MCF 10A (cell line): ENCODE measurements around the gene DUSP14. TPM values are rescaled to one million over a fixed set of nuclear protein-coding genes. Genes with fewer than 3 reads are reported as not detected.

Experiments used
- BruUV-seq: library from RNA; stranded (reverse); fragments of 400-500 nt; replicated peaks from 2 replicates; lab custom pipeline; 2021; lab: Mats Ljungman, UMichigan
- CTCF ChIA-PET: fragments of 300-600 bp; sonication (Branson Sonifier 250); formaldehyde crosslinking; extraction: SDS; loops from one replicate; lab custom pipeline; 2021; ENCODE audit warnings: antibody characterized with exemption, inconsistent platforms; lab: Yijun Ruan, JAX
- POLR2A ChIA-PET: fragments of 300-600, 350-650 bp; sonication (Branson Sonifier 250); formaldehyde crosslinking; extraction: SDS; loops from one replicate; lab custom pipeline; 2020; ENCODE audit warnings: antibody characterized with exemption, inconsistent platforms; lab: Yijun Ruan, JAX
- DNase-seq: peaks from one replicate; pipeline ENCODE4 v3.0.0-alpha.2; 2018; ENCODE audit not compliant: unreplicated experiment
- H3K27ac Mint-ChIP-seq: one replicate; pipeline ENCODE4 v1.8.0; 2022; ENCODE audit warnings: mild to moderate bottlenecking, low read depth, mixed read lengths; ENCODE audit not compliant: unreplicated experiment
- H3K27me3 Mint-ChIP-seq: one replicate; pipeline ENCODE4 v1.8.0; 2022; ENCODE audit warnings: mixed read lengths; ENCODE audit not compliant: insufficient read depth, unreplicated experiment
- H3K36me3 Mint-ChIP-seq: one replicate; pipeline ENCODE4 v1.8.0; 2022; ENCODE audit warnings: mild to moderate bottlenecking, moderate library complexity, mixed read lengths; ENCODE audit not compliant: insufficient read depth, unreplicated experiment
- H3K4me1 Mint-ChIP-seq: one replicate; pipeline ENCODE4 v1.8.0; 2022; ENCODE audit warnings: mixed read lengths; ENCODE audit not compliant: insufficient read depth, unreplicated experiment
- H3K4me3 Mint-ChIP-seq: one replicate; pipeline ENCODE4 v1.8.0; 2022; ENCODE audit warnings: mild to moderate bottlenecking, moderate library complexity, mixed read lengths; ENCODE audit not compliant: unreplicated experiment
- H3K9me3 Mint-ChIP-seq: one replicate; pipeline ENCODE4 v1.8.0; 2022; ENCODE audit warnings: mixed read lengths; ENCODE audit not compliant: unreplicated experiment
- intact Hi-C: fragments of 100-400 bp; cut with micrococcal nuclease; formaldehyde crosslinking; loops from 2 replicates; pipeline ENCODE4 v1.14.1; 2022
- total RNA-seq: library from RNA; stranded (reverse); gene quantifications from 2 replicates; pipeline ENCODE4 v1.2.3, GENCODE V29; 2022
- TF ChIP-seq, protein P1 (sequence below): fragments of 200-600 bp; IDR thresholded peaks from one replicate; pipeline ENCODE4 v1.8.0; 2022; ENCODE audit warnings: antibody characterized with exemption, mild to moderate bottlenecking; ENCODE audit not compliant: unreplicated experiment

Gene DUSP14
- total RNA-seq, 1 experiment from 2014 or later, result 39.4 TPM

DNA sequence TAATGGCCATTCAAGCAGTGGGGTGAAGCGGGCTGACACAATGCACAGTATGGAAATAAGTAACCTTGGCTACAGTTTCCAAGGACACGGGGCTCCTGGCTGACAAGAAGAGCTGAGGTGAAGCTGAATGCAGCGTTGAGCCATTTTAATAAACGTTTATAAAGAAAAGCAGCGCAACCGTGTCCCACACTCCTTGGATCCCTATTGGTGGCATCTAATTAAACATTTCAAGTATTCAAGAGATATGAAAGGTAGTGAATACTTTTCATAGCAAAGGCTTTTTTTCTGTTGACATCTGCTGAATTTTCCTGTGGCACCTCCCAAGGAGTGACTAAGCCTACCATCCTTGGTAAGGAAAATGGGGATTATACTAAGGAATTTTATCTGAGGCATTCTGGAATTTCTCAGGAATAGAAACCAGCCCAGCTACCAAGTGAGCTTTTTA lies 26.5 kb downstream of the DUSP14 start:
- intact Hi-C loops, result no loop called here
- no peaks in the 10 kb centered on the region for H3K27me3 Mint-ChIP-seq
- H3K4me3 Mint-ChIP-seq, result no peak overlapping the region
- no peak for DNase-seq
- H3K4me1 Mint-ChIP-seq, result no peaks in the 10 kb centered on the region
- H3K36me3 Mint-ChIP-seq, result peaks cover 80% of the 10 kb centered on the region
- H3K9me3 Mint-ChIP-seq, result no peaks in the 10 kb centered on the region
- TF ChIP-seq, protein P1, sequence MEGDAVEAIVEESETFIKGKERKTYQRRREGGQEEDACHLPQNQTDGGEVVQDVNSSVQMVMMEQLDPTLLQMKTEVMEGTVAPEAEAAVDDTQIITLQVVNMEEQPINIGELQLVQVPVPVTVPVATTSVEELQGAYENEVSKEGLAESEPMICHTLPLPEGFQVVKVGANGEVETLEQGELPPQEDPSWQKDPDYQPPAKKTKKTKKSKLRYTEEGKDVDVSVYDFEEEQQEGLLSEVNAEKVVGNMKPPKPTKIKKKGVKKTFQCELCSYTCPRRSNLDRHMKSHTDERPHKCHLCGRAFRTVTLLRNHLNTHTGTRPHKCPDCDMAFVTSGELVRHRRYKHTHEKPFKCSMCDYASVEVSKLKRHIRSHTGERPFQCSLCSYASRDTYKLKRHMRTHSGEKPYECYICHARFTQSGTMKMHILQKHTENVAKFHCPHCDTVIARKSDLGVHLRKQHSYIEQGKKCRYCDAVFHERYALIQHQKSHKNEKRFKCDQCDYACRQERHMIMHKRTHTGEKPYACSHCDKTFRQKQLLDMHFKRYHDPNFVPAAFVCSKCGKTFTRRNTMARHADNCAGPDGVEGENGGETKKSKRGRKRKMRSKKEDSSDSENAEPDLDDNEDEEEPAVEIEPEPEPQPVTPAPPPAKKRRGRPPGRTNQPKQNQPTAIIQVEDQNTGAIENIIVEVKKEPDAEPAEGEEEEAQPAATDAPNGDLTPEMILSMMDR, result no peak
- CTCF ChIA-PET, result interaction anchor here (0.5 to 0.6 kb wide), 2 partner anchors 28 to 337 kb away, joined by 3 read pairs; no protein-coding TSS in a partner anchor
- POLR2A ChIA-PET, result interaction anchor here (0.6 to 0.9 kb wide), 3 partner anchors 28 to 126 kb away, joined by 3 read pairs; no protein-coding TSS in a partner anchor
- H3K27ac Mint-ChIP-seq, result no peak overlapping the region
- no TSS peak for BruUV-seq

DNA sequence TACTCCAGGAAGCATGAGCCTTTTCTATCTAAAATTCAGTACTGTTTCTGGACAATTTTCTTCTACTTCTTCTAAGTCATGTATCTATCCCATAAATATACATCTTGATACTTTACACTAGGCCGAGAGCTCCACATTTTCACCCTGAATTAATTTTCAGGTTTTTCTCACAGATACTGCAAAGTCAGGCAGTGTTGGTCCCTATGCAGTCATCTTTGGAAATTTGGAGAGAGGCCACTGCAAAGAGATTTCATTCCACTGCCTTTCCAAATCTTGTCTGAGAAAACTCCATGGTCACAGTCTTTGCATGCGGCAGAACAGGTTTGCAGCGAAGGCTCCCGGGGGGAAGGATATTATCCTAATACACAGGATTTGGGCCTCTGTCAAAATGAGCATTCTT lies 28.2 kb downstream of the DUSP14 start:
- POLR2A ChIA-PET, result interaction anchor here (1.0 kb wide), 1 partner anchor 34 kb away, joined by 3 read pairs; no protein-coding TSS in a partner anchor
- Mint-ChIP-seq H3K27ac (no peak overlapping the region), H3K4me3 (no peak overlapping the region), H3K9me3 (no peaks in the 10 kb centered on the region), H3K4me1 (no peaks in the 10 kb centered on the region), H3K27me3 (no peaks in the 10 kb centered on the region), H3K36me3 (peaks cover 66% of the 10 kb centered on the region)
- BruUV-seq, result no TSS peak
- DNase-seq, result no peak
- CTCF ChIA-PET, result interaction anchor here (0.7 to 1.4 kb wide), 4 partner anchors 8 to 145 kb away, joined by 3 to 4 read pairs (median 4); no protein-coding TSS in a partner anchor
- intact Hi-C loops, result no loop called here
- TF ChIP-seq, protein P1, result no peak

DNA sequence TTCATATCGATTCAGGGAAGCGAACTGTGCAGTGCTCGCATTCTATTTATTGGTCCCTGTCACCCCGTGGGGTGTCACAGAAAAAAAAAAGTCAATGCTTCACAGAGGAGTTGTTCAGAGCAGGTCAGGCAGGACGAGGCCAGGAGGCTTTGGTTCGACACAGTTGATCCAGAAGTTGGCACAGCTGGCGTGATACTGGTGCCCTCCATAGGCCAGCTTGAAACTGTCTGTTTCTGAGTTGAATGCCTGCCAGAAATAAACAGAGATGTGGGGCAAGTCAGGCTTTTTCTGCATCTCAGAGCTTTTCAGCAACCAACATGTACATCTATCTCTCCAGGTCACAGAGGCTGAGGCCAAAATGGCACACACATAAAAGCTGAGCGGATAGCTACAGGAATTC lies 29.1 kb downstream of the DUSP14 start:
- Mint-ChIP-seq H3K4me3 (no peak overlapping the region), H3K36me3 (peaks cover 62% of the 10 kb centered on the region), H3K27me3 (no peaks in the 10 kb centered on the region), H3K9me3 (no peaks in the 10 kb centered on the region), H3K27ac (no peak overlapping the region), H3K4me1 (no peaks in the 10 kb centered on the region)
- intact Hi-C loops, result no loop called here
- DNase-seq, result peak; percentile 5
- ChIA-PET POLR2A (interaction anchor here (1.4 kb wide), 1 partner anchor 26 kb away, joined by 5 read pairs; no protein-coding TSS in a partner anchor), CTCF (interaction anchor here (1.1 to 2.0 kb wide), 2 partner anchors 143 to 146 kb away, joined by 5 to 7 read pairs; partner anchors contain the start of gene C17orf78)
- no TSS peak for BruUV-seq
- TF ChIP-seq, protein P1, result no peak

DNA sequence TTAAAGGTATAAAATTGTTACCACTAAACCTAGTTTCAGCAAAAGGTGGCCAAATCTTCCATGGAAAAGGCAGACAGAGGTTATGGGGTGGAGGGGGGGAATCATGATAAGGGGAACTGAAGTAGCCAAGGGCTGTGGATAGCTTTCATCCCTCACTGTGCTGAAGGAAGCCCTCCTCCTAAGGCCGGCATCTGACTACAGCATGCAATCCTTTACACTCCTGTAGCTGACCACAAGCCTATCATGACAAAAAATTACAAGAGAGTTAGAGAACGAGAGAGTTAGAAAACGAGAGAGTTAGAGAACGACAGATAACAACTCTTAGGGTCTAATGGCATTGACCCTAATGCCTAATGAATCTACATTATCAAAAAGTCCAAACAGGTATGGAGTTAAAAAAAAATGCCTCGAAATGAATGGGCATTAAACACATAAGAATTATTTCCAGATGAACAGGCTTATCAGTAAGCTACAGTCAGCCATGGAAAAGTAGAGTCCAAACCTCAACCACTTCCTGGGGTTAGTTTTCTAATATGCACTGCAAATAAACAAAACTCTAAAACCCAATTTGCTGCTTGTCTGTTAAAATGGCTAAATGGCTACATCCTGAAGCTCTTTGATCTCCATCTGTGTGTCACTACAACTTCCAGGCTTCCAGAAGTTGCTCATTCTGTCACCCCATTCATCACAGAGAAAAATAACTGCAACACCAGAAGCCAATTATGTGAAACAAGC lies 29.7 kb downstream of the DUSP14 start:
- no peak overlapping the region for H3K27ac Mint-ChIP-seq

More for the DNA sequence above, 29.7 kb downstream of the DUSP14 start:
- CTCF ChIA-PET, result interaction anchor here (1.1 to 2.0 kb wide), 2 partner anchors 144 to 146 kb away, joined by 5 to 7 read pairs; partner anchors contain the start of gene C17orf78
- no peaks in the 10 kb centered on the region for H3K4me1 Mint-ChIP-seq
- no peak overlapping the region for H3K4me3 Mint-ChIP-seq
- TF ChIP-seq, protein P1, result no peak
- no peaks in the 10 kb centered on the region for H3K9me3 Mint-ChIP-seq
- H3K36me3 Mint-ChIP-seq, result peaks cover 61% of the 10 kb centered on the region
- POLR2A ChIA-PET, result interaction anchor here (1.4 kb wide), 1 partner anchor 25 kb away, joined by 5 read pairs; no protein-coding TSS in a partner anchor
- no peaks in the 10 kb centered on the region for H3K27me3 Mint-ChIP-seq
- no peak for DNase-seq
- BruUV-seq, result no TSS peak
- intact Hi-C loops, result no loop called here
